SK-N-MC (cell line): ENCODE results near the gene TNPO1.

Experiments
- EZH2 ChIP-seq: fragments of 200-600 bp; sonication (generic); IDR thresholded peaks from one replicate; pipeline ENCODE4 v1.6.1; 2017; ENCODE audit warnings: antibody characterized with exemption
- FOXP2 ChIP-seq: optimal IDR thresholded peaks from 2 replicates; pipeline ENCODE3; 2011; ENCODE audit warnings: mild to moderate bottlenecking, moderate library complexity; ENCODE audit not compliant: insufficient read depth; ENCODE audit errors: extremely low read length, control extremely low read depth
- POLR2AphosphoS5 ChIP-seq: IDR thresholded peaks from 2 replicates; pipeline ENCODE4 v1.6.1; 2012; ENCODE audit warnings: mild to moderate bottlenecking, low read depth, low read length, borderline replicate concordance

- TF ChIP-seq POLR2AphosphoS5 = no peak
- no peak for TF ChIP-seq EZH2
- TF ChIP-seq FOXP2 = no peak
Measured at GRCh38 chr5:72821776-72822175, 5.3 kb downstream of the TNPO1 start.
